IPS-18c (cell line): ENCODE measurements around the gene MYO1E.
"Not testable (repeated sequence)": the region's sequence is repeated elsewhere in the genome, so short reads cannot be mapped to it uniquely, and the experiment has no call there.

Source experiments
- H3K4me3 ChIP-seq: 2 replicates; pipeline ENCODE4 v1.7.0; 2013; ENCODE audit warnings: low read depth, mild to moderate bottlenecking, low read length, moderate library complexity; ENCODE audit not compliant: insufficient read depth
- H3K9me3 ChIP-seq: one replicate; pipeline ENCODE4 v1.6.1; 2013; ENCODE audit warnings: mild to moderate bottlenecking, low read length, moderate library complexity; ENCODE audit not compliant: control insufficient read depth, insufficient read depth

The MYO1E gene

DNA sequence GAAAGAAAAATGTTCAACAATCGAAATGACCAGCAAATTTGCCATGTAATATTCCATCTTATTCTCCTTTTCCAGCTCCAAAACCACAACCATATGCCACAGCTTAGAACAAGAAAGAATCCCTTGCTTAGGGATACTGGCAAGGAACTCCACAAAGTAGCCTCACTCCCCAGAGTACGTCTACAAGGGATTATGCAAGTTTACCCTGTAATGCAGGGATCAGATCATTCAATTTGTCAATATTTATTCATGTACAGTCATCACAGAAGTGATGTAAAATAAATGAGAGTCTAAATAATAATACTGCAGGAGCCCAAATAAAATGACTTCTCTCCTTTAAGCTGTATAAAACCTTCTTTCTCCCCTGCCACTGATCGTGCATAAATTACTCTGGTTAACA, 23.5 kb upstream of the MYO1E start:
- Histone ChIP-seq H3K4me3 (no peak overlapping the region), H3K9me3 (no peaks in the 10 kb centered on the region)

- no peak overlapping the region for H3K4me3 ChIP-seq
- no peaks in the 10 kb centered on the region for H3K9me3 ChIP-seq
Observed at GRCh38 chr15:59394166-59394661, 21.5 kb upstream of the MYO1E start.

DNA sequence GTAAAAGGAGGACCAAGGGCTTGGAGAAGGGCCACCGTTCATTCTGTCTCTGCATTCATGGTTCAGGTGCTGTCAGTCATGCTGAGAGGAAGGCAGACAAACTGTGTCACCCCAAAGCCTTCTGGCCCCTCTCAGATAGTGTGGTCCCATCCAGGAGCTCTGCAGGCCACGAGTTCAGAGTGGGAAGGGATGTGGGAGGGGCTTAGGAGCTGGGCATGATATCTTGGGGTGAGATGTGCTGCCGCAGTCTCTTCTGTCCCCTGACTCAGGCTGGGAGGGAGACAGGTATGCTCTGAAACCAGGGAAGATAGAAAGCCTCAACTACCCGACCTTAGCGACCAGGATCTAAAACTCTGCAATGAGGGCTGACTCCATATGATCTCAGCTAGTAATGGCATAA, 19.6 kb upstream of the MYO1E start:
- H3K4me3 ChIP-seq: no peak overlapping the region
- H3K9me3 ChIP-seq: no peaks in the 10 kb centered on the region

DNA sequence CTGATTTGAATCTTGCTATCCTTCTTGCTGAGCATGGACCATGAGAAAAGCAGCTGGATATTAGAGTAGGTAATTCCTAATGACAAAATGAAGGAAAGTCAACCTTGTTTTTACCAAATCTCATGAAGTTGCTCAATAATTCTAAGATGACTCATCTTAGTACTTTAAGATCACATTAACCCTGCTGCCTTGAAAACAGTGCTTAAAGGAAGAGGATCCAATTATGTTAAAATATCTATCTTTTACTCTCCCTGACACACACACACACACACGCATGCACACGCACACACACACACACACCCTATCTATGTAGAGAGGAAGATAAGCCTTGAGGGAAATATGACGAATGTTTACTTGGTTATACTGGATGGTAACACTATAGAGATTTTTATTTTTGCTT, 16.0 kb upstream of the MYO1E start:
- Histone ChIP-seq H3K9me3 (no peaks in the 10 kb centered on the region), H3K4me3 (no peak overlapping the region)

GRCh38 chr15:59387196-59387878, 14.7 kb upstream of the MYO1E start:
- not testable (repeated sequence) for H3K9me3 ChIP-seq, H3K4me3 ChIP-seq

- H3K9me3 ChIP-seq: no peaks in the 10 kb centered on the region
- H3K4me3 ChIP-seq: no peak overlapping the region
Observed at GRCh38 chr15:59385171-59385570, 12.5 kb upstream of the MYO1E start.

DNA sequence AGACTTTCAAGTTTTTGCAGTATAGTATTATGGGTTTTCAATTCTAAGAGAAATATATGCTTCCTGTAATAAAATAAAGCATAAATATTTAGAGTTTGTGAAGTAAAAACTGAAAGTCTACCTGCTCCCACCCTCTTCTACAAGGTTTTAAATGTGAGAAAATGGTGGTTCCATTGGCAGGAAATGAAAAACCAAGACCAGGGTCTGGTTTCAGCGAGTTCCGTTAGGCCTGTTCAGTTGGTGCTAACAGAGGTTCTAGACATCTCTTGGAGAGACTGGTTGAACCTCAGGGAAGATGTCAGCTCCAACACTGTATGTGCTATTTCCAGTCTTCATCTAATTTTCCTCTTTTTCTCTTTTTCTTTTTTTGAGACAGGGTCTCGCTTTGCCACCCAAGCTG, 11.8 kb upstream of the MYO1E start:
- Histone ChIP-seq H3K9me3 (no peaks in the 10 kb centered on the region), H3K4me3 (no peak overlapping the region)

DNA sequence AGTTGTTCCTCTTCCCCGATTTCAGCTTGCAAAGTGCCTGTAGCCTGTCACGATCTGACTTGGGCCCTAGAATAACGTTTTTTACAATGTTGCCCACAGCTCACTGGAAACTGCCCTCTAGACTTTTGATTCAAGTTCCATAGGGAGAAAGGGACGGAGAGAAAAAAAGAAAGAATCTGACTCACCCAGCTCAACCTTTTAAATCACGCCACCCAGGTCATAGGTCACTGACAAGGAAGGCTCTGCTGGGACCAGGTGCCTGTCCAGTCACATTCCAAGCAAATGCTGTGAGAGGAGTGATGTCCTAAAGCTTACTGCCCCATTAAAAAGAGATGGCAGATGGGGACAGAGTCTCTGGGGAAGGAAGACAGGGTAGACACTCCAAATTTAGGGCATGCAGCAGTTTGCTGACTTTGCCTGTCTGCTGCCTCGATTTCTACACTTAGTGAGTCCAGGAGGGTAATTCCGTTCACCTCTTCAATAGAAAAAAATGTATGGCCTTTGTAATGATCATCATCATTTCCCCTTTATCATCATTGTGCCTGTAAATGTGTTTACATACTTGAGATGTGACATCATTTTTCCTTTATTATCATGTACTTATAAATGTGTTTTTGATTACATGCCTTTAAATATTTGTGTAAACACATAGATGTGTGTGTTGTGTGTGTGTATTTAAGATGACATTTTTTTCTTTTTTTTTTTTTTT, 8.4 kb upstream of the MYO1E start:
- Histone ChIP-seq H3K9me3 (no peaks in the 10 kb centered on the region), H3K4me3 (no peak overlapping the region)

GRCh38 chr15:59379531-59379930, 6.9 kb upstream of the MYO1E start:
- no peak overlapping the region for H3K4me3 ChIP-seq
- H3K9me3 ChIP-seq: no peaks in the 10 kb centered on the region

DNA sequence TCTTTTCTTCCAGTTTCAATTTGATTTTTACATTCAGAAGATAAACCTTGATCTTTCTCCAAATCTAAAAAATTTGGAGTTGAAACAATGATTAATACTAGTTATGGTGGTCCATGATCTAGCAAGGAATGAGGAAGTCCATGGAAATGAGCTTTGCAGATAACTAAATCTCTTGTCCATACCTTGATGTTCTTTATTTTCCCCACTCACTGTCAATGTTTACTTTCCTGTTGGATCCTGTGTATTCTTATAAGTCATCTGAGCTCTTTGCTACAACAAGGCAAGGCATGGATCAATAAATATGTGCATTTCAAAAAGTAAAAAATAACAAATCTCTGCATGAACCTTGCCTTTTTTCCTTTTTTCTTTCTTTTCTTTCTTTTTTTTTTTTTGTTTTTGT, 6.2 kb upstream of the MYO1E start:
- H3K9me3 ChIP-seq: no peaks in the 10 kb centered on the region
- no peak overlapping the region for H3K4me3 ChIP-seq

DNA sequence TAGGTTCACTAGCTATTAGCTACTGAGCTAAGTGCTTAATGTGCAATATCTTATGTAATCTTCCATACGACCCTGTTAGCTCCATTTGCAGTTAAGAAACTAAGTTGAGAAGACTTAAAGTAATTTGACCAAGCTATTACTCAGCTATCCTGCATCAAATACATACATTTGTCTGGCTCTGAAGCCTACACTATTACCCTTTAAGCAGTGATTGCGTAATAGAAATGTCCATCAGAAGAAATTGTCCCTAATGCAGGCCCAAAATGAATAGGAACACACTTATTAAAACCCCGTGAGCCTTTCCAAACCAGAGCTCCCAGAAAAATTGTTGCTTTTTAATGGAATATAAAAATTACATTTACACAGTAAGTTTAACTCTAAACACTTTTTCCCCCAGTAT, 5.3 kb upstream of the MYO1E start:
- H3K4me3 ChIP-seq: no peak overlapping the region
- H3K9me3 ChIP-seq: no peaks in the 10 kb centered on the region

DNA sequence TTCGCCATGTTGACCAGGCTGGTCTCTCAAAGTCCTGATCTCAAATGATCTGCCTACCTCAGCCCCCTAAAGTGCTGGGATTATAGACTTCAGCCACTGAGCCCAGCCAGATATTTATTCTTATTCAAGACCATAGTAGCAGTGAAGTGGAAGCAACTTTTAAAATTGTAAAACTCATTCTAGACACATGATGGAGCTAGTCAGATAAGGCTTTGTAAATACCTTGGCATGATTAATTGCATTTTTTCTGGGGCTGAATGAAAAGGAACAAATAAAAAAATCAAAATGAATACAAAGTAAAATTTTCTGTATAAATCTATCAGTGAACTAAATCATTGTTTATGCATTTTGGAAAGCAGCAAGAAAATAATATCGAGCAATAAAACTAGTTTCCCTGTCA, 4.1 kb upstream of the MYO1E start:
- H3K9me3 ChIP-seq: peaks cover 2% of the 10 kb centered on the region
- no peak overlapping the region for H3K4me3 ChIP-seq

DNA sequence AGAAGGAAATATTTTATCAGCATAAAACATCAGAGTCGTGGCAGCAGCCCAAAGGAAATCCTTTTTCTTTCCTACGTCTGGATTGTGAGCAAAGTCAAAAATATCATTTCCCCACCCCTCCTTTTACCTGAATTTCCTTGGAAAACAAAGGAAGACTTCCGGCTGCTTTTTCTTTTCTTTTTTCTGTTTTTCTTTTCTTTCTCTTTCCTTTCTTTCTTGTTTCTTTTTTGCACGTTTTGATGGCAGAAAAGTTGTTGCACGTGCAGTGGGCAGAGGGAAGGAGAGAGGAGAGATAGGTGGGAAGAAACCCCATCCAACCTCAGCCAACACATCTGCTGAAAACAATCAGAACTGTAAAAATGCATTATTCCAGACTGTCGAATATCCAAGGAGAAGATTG, 544 bp upstream of the MYO1E start:
- H3K4me3 ChIP-seq: peak overlapping the region; percentile 97
- peaks cover 2% of the 10 kb centered on the region for H3K9me3 ChIP-seq

DNA sequence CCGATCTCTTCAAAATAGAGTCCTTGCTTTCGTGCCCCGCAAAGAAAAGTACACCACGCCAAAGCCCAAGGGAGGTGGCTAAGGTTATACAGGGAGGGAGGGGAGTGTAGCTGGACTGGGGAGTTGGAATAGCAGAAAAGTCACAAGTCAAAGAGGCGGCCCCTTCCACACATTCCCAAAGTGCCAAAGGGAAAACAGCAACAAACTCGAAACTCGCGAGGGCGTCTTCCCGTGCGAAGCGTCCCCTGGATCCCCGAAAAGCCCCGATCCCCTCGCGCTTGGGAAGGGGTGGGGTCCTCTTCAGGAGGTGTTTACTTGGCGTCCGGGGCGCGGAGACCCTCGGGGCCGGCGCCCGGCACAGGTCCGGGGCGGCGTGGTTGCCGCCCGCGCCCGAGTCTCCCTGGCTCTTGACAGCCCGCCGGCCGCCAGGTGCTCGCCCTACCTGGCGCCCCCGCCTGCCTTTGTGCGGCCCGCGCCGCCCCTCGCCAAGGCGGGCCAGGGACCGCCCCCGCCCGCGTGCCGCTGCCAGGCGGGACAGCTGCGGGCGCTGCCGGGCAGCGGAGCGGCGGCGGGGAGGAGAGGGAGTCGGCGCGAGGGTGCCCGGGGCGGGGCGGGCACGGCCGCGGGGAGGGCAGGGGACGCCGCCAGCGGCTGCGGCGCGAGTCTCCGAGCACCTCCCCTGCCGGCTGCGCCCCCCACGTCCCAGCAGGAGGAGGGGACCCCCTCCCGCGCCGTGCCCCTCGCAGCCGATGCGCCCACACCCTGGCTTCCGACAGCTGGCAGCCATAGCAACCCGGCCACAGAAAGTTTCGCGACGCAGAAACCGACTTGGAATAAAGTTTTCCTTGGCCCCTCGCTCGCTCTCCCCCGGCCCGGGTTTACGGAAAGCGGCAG, 966 bp downstream of the MYO1E start:
- Histone ChIP-seq H3K4me3 (peak overlapping the region; percentile 97), H3K9me3 (peaks cover 2% of the 10 kb centered on the region)

DNA sequence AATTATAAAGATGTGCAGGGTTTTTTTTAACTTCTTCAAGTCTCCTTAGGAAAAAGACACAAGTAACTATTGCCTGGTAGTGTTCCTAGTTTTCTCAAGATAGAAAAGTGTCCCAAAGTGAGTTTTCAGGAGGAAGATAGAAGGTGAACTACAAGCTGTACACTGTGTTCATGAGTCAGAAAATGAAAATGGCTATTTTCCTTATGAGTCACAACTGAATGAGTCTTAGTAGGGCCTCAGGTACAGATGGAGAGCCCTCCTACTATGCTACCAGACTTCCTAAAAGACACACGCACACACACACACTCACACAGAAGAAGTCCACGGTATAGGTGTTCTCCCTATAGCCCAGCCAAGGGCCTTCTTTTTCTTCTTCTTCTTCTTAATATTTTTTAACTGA, 3.1 kb downstream of the MYO1E start:
- peaks cover 2% of the 10 kb centered on the region for H3K9me3 ChIP-seq
- no peak overlapping the region for H3K4me3 ChIP-seq

- Histone ChIP-seq H3K4me3 (no peak overlapping the region), H3K9me3 (no peaks in the 10 kb centered on the region)
Observed at GRCh38 chr15:59367022-59367451, 5.6 kb downstream of the MYO1E start.

DNA sequence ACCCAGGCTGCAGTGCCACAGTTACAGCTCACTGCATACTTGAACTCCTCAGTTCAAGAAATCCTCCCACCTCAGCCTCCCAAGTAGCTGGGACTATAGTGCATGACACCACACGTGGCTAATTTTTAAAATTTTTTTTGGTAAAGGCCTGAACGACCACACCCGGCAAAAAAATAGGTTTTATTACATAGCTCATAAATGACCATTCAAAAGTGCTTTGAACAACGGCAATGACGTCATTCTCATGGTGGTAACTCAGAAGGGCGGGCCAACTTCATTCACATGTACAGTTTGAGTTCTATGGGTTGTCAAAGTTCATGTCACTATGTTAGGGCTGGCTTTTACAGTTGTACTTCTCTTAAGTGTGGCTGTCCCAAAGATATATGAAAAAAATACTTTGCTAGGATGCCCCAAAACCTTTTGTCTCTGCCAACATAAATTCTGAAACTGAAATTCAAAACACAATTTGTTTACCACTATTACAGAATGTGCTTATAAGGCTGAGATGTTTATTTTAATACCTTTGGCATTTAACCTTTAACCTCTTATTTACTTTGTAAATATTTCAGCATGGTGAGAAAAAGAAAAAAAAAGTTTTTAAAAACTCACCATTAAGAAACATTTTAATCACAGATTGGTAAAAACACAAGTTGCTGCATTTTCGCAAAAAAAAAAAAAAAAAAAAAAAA, 6.2 kb downstream of the MYO1E start:
- Histone ChIP-seq H3K9me3 (no peaks in the 10 kb centered on the region), H3K4me3 (no peak overlapping the region)
